ENCODE results near the gene RPRML. TPM values are rescaled to one million over a fixed set of nuclear protein-coding genes. Genes with fewer than 3 reads are reported as not detected.
A peak's percentile ranks its signal among the peaks of the same experiment; 100 is the strongest.

Gene RPRML
- total RNA-seq, 1 donor from 2014 or later: 4.5 TPM

- Mint-ChIP-seq H3K36me3 (ENCODE audit: unreplicated experiment) (no peaks in the 10 kb centered on the region), H3K27ac (ENCODE audit: unreplicated experiment) (no peak overlapping the region), H3K9me3 (ENCODE audit: unreplicated experiment) (peaks cover 4% of the 10 kb centered on the region), H3K4me3 (ENCODE audit: unreplicated experiment) (no peak overlapping the region), H3K27me3 (ENCODE audit: unreplicated experiment) (peaks cover 20% of the 10 kb centered on the region), H3K4me1 (ENCODE audit: low read depth, unreplicated experiment) (peaks cover 9% of the 10 kb centered on the region)
- DNase-seq: no peak
- no peak for TF ChIP-seq CTCF (IDR thresholded peaks at IDR 0.05; ENCODE audit: partially characterized antibody, unreplicated experiment)
Measured at GRCh38 chr17:46947216-46947615, 31.8 kb downstream of the RPRML start.

DNA sequence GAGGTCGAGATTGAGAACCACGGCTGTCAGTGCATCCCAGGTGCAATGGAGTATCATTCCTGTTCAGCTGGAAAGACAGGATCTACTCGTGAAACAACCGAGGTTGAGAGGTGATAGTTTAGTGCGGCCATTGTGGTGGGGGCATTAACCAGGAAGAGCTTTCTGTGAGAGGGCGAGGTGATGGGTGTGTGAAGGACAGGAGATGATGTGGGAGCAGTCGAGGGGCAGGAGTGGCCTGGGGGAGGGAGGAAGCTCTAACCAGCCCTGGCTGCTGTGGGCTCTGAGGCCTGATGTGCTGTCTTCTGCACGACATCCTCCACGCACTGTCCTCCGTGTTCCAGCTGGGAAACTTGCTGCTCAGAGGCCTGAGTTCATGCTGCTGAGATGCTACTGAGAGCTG, 34.1 kb downstream of the RPRML start:
- Mint-ChIP-seq H3K27me3 (ENCODE audit: unreplicated experiment) (peaks cover 19% of the 10 kb centered on the region), H3K4me3 (ENCODE audit: unreplicated experiment) (no peak overlapping the region), H3K27ac (ENCODE audit: unreplicated experiment) (no peak overlapping the region), H3K36me3 (ENCODE audit: unreplicated experiment) (no peaks in the 10 kb centered on the region), H3K9me3 (ENCODE audit: unreplicated experiment) (peaks cover 5% of the 10 kb centered on the region), H3K4me1 (ENCODE audit: low read depth, unreplicated experiment) (peaks cover 8% of the 10 kb centered on the region)
- DNase-seq: no peak
- no peak for TF ChIP-seq CTCF (IDR thresholded peaks at IDR 0.05; ENCODE audit: partially characterized antibody, unreplicated experiment)

- Mint-ChIP-seq H3K36me3 (ENCODE audit: unreplicated experiment) (no peaks in the 10 kb centered on the region), H3K27ac (ENCODE audit: unreplicated experiment) (peak overlapping the region; percentile 33), H3K27me3 (ENCODE audit: unreplicated experiment) (peaks cover 16% of the 10 kb centered on the region), H3K4me3 (ENCODE audit: unreplicated experiment) (no peak overlapping the region), H3K4me1 (ENCODE audit: low read depth, unreplicated experiment) (peaks cover 8% of the 10 kb centered on the region), H3K9me3 (ENCODE audit: unreplicated experiment) (peaks cover 5% of the 10 kb centered on the region)
- no peak for TF ChIP-seq CTCF (IDR thresholded peaks at IDR 0.05; ENCODE audit: partially characterized antibody, unreplicated experiment)
- no peak for DNase-seq
Measured at GRCh38 chr17:46943501-46944393, 35.3 kb downstream of the RPRML start.

GRCh38 chr17:46943218-46943500, 35.9 kb downstream of the RPRML start:
- no peak for TF ChIP-seq CTCF (IDR thresholded peaks at IDR 0.05; ENCODE audit: partially characterized antibody, unreplicated experiment)
- Mint-ChIP-seq H3K9me3 (ENCODE audit: unreplicated experiment) (peaks cover 5% of the 10 kb centered on the region), H3K4me1 (ENCODE audit: low read depth, unreplicated experiment) (peaks cover 8% of the 10 kb centered on the region)

DNA sequence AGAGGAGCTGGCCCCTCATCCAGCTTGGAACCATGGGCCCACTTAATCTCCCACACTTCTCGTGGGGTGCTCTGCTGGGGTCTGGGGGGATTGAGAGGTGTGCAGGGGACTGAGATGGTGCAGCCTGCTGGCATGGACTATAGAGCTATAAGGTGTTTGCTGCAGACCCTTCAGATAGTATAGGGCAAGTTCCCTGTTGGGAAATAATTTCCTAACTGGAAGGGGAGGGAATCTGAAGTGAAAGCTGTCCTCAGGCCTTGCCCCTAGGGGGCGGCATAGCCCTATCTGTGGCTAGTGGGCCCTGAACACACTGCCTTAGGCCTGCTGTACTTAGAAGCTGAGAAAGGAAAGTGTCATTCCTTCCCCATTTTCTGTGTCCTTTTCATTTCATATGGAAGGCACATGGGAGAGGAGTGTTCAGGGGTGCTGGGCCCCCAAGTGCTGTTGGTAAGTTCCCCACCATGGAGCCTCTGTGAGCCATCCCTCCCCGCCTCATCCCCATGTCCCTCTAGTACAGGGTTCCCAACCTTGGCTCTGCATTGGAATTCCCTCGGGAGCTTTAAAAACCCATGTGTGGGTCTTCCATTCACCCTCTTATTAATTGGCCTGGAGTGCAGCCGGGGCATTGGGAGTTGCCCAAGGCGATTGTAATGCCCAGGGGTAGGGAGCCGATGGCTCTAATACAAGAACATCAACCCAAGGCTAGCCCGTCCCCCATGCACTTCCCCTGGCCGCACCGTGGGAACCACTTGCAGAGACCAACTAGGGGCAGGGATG, 36.4 kb downstream of the RPRML start:
- H3K9me3 Mint-ChIP-seq (ENCODE audit: unreplicated experiment): peaks cover 5% of the 10 kb centered on the region
- DNase-seq: peak; percentile 89
- TF ChIP-seq CTCF (IDR thresholded peaks at IDR 0.05; ENCODE audit: partially characterized antibody, unreplicated experiment): peak; percentile 91
- no peaks in the 10 kb centered on the region for H3K36me3 Mint-ChIP-seq (ENCODE audit: unreplicated experiment)
- H3K27me3 Mint-ChIP-seq (ENCODE audit: unreplicated experiment): peaks cover 17% of the 10 kb centered on the region
- no peak overlapping the region for H3K27ac Mint-ChIP-seq (ENCODE audit: unreplicated experiment)
- peaks cover 8% of the 10 kb centered on the region for H3K4me1 Mint-ChIP-seq (ENCODE audit: low read depth, unreplicated experiment)
- H3K4me3 Mint-ChIP-seq (ENCODE audit: unreplicated experiment): no peak overlapping the region

More at GRCh38 chr17:46943218-46943500, 35.9 kb downstream of the RPRML start:
- Mint-ChIP-seq H3K36me3 (ENCODE audit: unreplicated experiment) (no peaks in the 10 kb centered on the region), H3K27ac (ENCODE audit: unreplicated experiment) (peak overlapping the region; percentile 33), H3K27me3 (ENCODE audit: unreplicated experiment) (peaks cover 16% of the 10 kb centered on the region), H3K4me3 (ENCODE audit: unreplicated experiment) (no peak overlapping the region)
- DNase-seq: no peak

Measured in glutamatergic neuron (in vitro differentiated cells).